ENCODE results near the gene STX18.
"Not testable (repeated sequence)": the region's sequence is repeated elsewhere in the genome, so short reads cannot be mapped to it uniquely, and the experiment has no call there.

STX18 gene

DNA sequence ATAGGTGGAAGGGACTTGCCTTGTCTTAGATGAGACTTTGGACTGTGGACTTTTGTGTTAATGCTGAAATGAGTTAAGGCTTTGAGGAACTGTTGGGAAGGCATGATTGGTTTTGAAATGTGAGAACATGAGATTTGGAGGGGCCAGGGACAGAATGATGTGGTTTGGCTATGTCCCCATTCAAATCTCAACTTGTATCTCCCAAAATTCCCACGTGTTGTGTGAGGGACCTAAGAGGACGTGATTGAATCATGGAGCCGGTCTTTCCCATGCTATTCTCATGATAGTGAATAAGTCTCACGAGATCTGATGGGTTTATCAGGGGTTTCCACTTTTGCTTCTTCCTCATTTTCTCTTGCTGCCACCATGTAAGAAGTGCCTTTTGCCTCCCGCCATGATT, 10.2 kb upstream of the STX18 start:
- H3K27ac ChIP-seq (ENCODE audit: low read length); H3K4me3 ChIP-seq (ENCODE audit: low read length); H3K9me3 ChIP-seq (ENCODE audit: control insufficient read depth, low read depth, low read length); H3K9ac ChIP-seq (ENCODE audit: low read length); H3K4me1 ChIP-seq (ENCODE audit: control insufficient read depth, low read depth, low read length); H3K27me3 ChIP-seq (ENCODE audit: control insufficient read depth, insufficient read depth, low read length): not testable (repeated sequence)
- peaks cover 39% of the 10 kb centered on the region for H3K36me3 ChIP-seq (ENCODE audit: control insufficient read depth, low read depth, low read length)

DNA sequence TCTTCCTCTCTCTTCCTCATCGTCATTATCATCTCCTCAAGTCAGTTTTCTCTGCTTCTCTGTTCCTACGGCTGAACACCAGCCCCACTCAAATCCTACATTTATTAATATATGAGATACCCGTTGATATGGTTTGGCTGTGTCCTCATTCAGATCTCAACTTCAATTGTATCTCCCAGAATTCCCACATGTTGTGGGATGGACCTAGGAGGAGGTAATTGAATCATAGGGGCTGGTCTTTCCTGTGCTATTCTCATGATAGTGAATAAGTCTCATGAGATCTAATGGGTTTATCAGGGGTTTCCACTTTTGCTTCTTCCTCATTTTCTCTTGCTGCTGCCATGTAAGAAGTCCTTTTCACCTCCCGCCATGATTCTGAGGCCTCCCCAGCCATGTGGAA, 8.3 kb upstream of the STX18 start:
- H3K9ac ChIP-seq (ENCODE audit: low read length); H3K27ac ChIP-seq (ENCODE audit: low read length); H3K4me1 ChIP-seq (ENCODE audit: control insufficient read depth, low read depth, low read length); H3K4me3 ChIP-seq (ENCODE audit: low read length); H3K9me3 ChIP-seq (ENCODE audit: control insufficient read depth, low read depth, low read length); H3K27me3 ChIP-seq (ENCODE audit: control insufficient read depth, insufficient read depth, low read length): not testable (repeated sequence)
- peaks cover 44% of the 10 kb centered on the region for H3K36me3 ChIP-seq (ENCODE audit: control insufficient read depth, low read depth, low read length)

DNA sequence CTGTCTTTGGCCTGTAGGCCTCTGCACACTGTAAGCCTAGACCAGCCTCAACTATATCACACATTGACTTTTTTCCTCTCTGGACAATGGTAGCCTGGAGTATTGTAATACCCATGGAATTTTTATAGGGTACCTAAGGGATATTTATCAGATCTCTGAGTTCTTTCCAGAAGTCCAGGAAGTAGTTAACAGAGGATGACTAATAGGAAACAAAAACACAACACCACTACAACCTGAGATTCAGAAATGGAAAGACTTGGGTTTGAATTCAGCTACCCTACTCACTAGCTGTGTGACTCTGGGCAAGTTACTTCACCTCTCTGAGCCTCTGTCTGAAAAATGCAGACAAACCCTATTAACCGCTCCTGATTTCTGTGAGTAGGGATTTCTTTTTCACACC, 7.7 kb upstream of the STX18 start:
- Histone ChIP-seq H3K9ac (ENCODE audit: low read length) (no peak overlapping the region), H3K27me3 (ENCODE audit: control insufficient read depth, insufficient read depth, low read length) (no peaks in the 10 kb centered on the region), H3K4me1 (ENCODE audit: control insufficient read depth, low read depth, low read length) (no peaks in the 10 kb centered on the region), H3K27ac (ENCODE audit: low read length) (no peak overlapping the region), H3K9me3 (ENCODE audit: control insufficient read depth, low read depth, low read length) (no peaks in the 10 kb centered on the region), H3K36me3 (ENCODE audit: control insufficient read depth, low read depth, low read length) (peaks cover 41% of the 10 kb centered on the region), H3K4me3 (ENCODE audit: low read length) (no peak overlapping the region)

DNA sequence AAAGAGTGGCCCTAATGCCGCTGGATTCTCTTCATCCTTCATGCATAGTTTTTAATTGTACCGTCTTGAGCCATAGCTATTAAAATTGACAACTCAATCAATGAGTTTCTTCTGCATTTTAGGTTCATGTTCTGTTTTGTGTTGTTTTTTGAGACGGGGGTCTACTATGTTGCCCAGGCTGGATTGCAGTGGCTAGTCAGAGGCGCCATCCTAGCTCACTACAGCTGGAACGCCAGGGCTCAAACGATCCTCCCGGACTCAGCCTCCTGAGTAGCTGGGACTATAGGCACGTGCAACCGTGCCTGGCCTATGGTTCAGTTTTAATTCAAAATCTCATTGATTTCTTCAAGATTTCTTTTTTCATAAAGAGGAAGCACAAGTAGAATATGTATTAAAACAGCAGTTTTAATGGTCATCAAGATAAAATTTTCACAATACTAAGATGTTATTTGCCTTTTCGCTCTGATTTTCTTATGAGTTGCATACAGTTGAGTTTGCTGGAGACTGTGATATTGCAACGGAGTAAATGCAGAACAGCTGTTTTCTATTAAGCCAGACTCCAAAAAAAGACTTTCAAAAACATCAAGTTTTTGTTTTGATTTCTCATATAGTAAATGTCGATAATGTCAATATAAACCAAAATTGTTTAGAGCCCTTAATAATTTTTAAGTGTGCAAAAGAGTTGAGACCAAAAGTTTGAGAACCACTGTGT, 1.1 kb upstream of the STX18 start:
- no peak overlapping the region for H3K27ac ChIP-seq (ENCODE audit: low read length)
- no peaks in the 10 kb centered on the region for H3K9me3 ChIP-seq (ENCODE audit: control insufficient read depth, low read depth, low read length)

GRCh38 chr4:4541040-4541631, 712 bp downstream of the STX18 start:
- Histone ChIP-seq H3K9ac (ENCODE audit: low read length) (peak overlapping the region; percentile 92), H3K4me1 (ENCODE audit: control insufficient read depth, low read depth, low read length) (peaks cover 10% of the 10 kb centered on the region), H3K27me3 (ENCODE audit: control insufficient read depth, insufficient read depth, low read length) (no peaks in the 10 kb centered on the region), H3K27ac (ENCODE audit: low read length) (peak overlapping the region; percentile 15), H3K4me3 (ENCODE audit: low read length) (peak overlapping the region; percentile 92), H3K9me3 (ENCODE audit: control insufficient read depth, low read depth, low read length) (no peaks in the 10 kb centered on the region), H3K36me3 (ENCODE audit: control insufficient read depth, low read depth, low read length) (peaks cover 5% of the 10 kb centered on the region)

More for the DNA sequence above, 1.1 kb upstream of the STX18 start:
- Histone ChIP-seq H3K4me3 (ENCODE audit: low read length) (peak overlapping the region; percentile 92), H3K9ac (ENCODE audit: low read length) (peak overlapping the region; percentile 92), H3K36me3 (ENCODE audit: control insufficient read depth, low read depth, low read length) (peaks cover 13% of the 10 kb centered on the region), H3K27me3 (ENCODE audit: control insufficient read depth, insufficient read depth, low read length) (no peaks in the 10 kb centered on the region), H3K4me1 (ENCODE audit: control insufficient read depth, low read depth, low read length) (peaks cover 10% of the 10 kb centered on the region)

DNA sequence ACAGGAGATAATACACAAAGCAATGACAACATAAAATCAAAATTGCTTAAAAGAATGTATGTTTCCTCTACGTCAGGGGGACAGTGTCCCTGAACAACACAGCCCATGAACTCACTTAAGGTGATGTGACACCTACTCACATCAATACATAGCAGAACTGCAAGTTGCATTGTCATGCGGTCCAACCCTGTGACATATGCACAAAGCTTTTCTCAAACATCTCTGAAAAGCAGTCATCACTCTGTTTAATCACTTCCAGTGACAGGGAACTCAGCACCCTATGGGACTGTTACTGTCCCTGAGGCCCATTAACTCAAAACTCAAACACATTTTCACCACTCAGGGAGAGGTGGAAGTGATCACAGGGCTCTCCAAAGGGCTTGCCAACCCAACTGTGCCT, 2.4 kb downstream of the STX18 start:
- no peak overlapping the region for H3K27ac ChIP-seq (ENCODE audit: low read length)
- no peaks in the 10 kb centered on the region for H3K9me3 ChIP-seq (ENCODE audit: control insufficient read depth, low read depth, low read length)
- H3K27me3 ChIP-seq (ENCODE audit: control insufficient read depth, insufficient read depth, low read length) = no peaks in the 10 kb centered on the region
- H3K36me3 ChIP-seq (ENCODE audit: control insufficient read depth, low read depth, low read length) = no peaks in the 10 kb centered on the region
- no peak overlapping the region for H3K9ac ChIP-seq (ENCODE audit: low read length)
- H3K4me1 ChIP-seq (ENCODE audit: control insufficient read depth, low read depth, low read length) = peaks cover 10% of the 10 kb centered on the region
- no peak overlapping the region for H3K4me3 ChIP-seq (ENCODE audit: low read length)

DNA sequence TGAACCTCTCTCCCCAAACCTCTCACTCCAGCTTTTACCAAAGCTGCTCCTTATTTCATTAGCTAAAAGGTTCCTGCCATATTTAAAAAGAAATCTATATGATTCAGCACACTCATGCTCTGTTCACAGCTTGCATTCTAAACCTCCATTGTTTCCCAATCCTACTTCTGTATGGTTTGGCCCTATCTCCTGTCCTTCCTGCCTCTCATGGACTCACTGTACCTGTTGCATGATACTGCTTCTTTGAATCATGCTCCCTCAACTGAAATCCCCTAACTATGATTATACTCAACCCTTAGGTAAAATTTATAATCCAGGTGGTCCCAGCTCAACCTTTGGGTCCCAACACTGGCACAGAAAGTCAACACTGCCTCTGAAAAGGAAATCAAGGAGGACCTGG, 6.3 kb downstream of the STX18 start:
- no peaks in the 10 kb centered on the region for H3K9me3 ChIP-seq (ENCODE audit: control insufficient read depth, low read depth, low read length)
- no peaks in the 10 kb centered on the region for H3K4me1 ChIP-seq (ENCODE audit: control insufficient read depth, low read depth, low read length)
- H3K36me3 ChIP-seq (ENCODE audit: control insufficient read depth, low read depth, low read length) = no peaks in the 10 kb centered on the region
- H3K27ac ChIP-seq (ENCODE audit: low read length) = no peak overlapping the region
- H3K9ac ChIP-seq (ENCODE audit: low read length) = no peak overlapping the region
- H3K4me3 ChIP-seq (ENCODE audit: low read length) = no peak overlapping the region
- H3K27me3 ChIP-seq (ENCODE audit: control insufficient read depth, insufficient read depth, low read length) = no peaks in the 10 kb centered on the region

- Histone ChIP-seq H3K27me3 (ENCODE audit: control insufficient read depth, insufficient read depth, low read length) (no peaks in the 10 kb centered on the region), H3K27ac (ENCODE audit: low read length) (no peak overlapping the region), H3K9ac (ENCODE audit: low read length) (no peak overlapping the region), H3K36me3 (ENCODE audit: control insufficient read depth, low read depth, low read length) (no peaks in the 10 kb centered on the region), H3K9me3 (ENCODE audit: control insufficient read depth, low read depth, low read length) (no peaks in the 10 kb centered on the region), H3K4me3 (ENCODE audit: low read length) (no peak overlapping the region), H3K4me1 (ENCODE audit: control insufficient read depth, low read depth, low read length) (no peaks in the 10 kb centered on the region)
Measured at GRCh38 chr4:4534515-4535145, 7.2 kb downstream of the STX18 start.

DNA sequence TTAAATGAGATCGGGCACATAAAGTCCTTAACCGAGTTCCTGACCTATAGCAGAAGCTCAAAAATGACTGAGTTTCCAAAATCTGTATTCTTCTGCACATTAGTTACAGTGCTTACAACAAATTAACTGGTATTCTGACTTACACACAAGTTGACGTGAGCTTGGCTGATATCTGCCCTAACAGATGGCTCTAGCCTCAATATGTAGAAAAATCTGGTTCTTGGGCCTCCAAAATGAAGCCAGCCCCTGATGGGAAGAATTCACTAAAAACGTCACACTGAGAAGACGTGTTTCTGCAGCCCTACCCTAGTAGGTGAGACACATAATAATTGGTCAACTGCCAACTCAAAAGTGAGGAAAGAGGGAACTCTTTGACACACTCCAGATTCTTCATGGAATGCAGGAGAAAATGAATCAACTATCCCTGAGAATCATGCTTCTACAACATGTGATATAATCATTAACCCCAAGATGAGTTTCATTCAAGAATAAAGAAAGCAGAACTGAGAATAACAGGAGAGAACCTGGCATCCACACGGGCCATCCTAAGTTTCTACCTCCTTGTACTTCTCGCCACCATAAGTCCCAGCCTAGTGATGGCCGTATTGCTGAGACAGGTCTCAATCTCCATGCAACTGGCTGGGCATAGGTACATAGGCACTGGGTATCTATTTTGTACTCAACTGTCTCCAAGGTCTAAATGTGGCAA, 8.2 kb downstream of the STX18 start:
- Histone ChIP-seq H3K36me3 (ENCODE audit: control insufficient read depth, low read depth, low read length) (no peaks in the 10 kb centered on the region), H3K27ac (ENCODE audit: low read length) (no peak overlapping the region), H3K4me1 (ENCODE audit: control insufficient read depth, low read depth, low read length) (no peaks in the 10 kb centered on the region), H3K27me3 (ENCODE audit: control insufficient read depth, insufficient read depth, low read length) (no peaks in the 10 kb centered on the region), H3K9me3 (ENCODE audit: control insufficient read depth, low read depth, low read length) (no peaks in the 10 kb centered on the region), H3K4me3 (ENCODE audit: low read length) (no peak overlapping the region), H3K9ac (ENCODE audit: low read length) (no peak overlapping the region)

DNA sequence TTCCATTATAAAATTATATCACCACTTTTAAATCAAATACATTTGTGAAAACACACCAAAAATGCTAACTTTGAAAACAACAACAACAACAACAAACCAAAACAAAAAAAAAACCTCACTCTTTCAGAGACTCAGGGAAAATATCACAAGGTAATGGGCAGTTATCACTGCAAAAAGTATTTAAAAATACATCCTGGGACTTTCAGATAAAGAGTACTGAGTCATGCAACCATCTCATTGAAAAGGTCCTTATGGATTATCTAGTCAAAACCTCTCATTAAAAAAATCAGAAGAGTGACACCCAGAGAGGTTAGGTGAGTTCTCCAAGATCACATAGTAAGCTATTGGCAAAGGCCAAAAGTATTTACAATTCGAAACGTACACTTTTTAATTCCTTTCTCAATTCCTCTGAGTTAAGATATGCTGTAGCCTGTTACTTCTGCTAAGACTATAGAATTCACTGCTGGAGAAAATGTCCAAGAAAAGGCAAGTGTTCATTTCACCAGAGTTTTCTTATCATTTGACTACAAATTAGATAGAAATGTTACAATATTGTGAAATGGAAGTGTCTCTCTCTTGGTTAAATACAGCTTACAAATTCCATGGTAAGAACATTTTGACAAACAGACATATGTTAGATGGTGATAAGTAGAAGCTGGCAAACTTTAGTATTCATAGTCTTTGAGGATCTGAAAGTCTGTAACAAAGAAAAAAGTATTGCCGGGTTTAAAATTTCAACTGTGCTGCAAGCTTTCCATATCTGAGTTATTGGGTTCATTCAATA, 9.3 kb downstream of the STX18 start:
- no peak overlapping the region for H3K9ac ChIP-seq (ENCODE audit: low read length)
- no peaks in the 10 kb centered on the region for H3K4me1 ChIP-seq (ENCODE audit: control insufficient read depth, low read depth, low read length)
- H3K36me3 ChIP-seq (ENCODE audit: control insufficient read depth, low read depth, low read length) = no peaks in the 10 kb centered on the region
- no peak overlapping the region for H3K27ac ChIP-seq (ENCODE audit: low read length)
- no peaks in the 10 kb centered on the region for H3K27me3 ChIP-seq (ENCODE audit: control insufficient read depth, insufficient read depth, low read length)
- H3K4me3 ChIP-seq (ENCODE audit: low read length) = no peak overlapping the region
- no peaks in the 10 kb centered on the region for H3K9me3 ChIP-seq (ENCODE audit: control insufficient read depth, low read depth, low read length)

DNA sequence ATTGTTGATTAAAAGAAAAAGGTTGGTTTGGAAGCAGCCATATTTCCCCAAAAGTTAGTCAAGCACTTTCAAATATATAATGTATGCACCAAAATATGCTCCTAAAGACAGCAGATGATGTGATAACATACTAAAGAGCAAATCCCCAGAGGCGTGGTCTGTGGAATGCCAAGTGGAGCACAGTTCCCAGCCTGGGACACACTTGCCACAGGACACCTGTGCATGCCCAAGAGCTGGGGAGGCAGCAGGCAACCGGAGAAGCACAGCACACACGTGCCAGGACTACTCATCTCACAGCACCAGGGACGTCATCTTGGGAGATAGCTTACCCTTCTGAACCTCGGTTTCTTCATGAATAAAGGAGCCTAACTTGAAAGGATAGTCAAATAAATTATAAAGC, 12.5 kb downstream of the STX18 start:
- no peaks in the 10 kb centered on the region for H3K36me3 ChIP-seq (ENCODE audit: control insufficient read depth, low read depth, low read length)
- no peak overlapping the region for H3K9ac ChIP-seq (ENCODE audit: low read length)
- H3K9me3 ChIP-seq (ENCODE audit: control insufficient read depth, low read depth, low read length) = no peaks in the 10 kb centered on the region

More for the DNA sequence above, 12.5 kb downstream of the STX18 start:
- H3K27ac ChIP-seq (ENCODE audit: low read length) = no peak overlapping the region
- H3K27me3 ChIP-seq (ENCODE audit: control insufficient read depth, insufficient read depth, low read length) = no peaks in the 10 kb centered on the region
- H3K4me1 ChIP-seq (ENCODE audit: control insufficient read depth, low read depth, low read length) = no peaks in the 10 kb centered on the region
- no peak overlapping the region for H3K4me3 ChIP-seq (ENCODE audit: low read length)
